Measurements from ENCODE around the gene TXNDC2. TPM values are rescaled to one million over a fixed set of nuclear protein-coding genes. Genes with fewer than 3 reads are reported as not detected.

The TXNDC2 gene
- total and polyA plus RNA-seq, 10 of the 15 experiments (the other 5 are each of a cell fraction or from before 2014, with no cell fraction given) = 0.04 to 0.07 (median 0.06) TPM; not detected in 7

DNA sequence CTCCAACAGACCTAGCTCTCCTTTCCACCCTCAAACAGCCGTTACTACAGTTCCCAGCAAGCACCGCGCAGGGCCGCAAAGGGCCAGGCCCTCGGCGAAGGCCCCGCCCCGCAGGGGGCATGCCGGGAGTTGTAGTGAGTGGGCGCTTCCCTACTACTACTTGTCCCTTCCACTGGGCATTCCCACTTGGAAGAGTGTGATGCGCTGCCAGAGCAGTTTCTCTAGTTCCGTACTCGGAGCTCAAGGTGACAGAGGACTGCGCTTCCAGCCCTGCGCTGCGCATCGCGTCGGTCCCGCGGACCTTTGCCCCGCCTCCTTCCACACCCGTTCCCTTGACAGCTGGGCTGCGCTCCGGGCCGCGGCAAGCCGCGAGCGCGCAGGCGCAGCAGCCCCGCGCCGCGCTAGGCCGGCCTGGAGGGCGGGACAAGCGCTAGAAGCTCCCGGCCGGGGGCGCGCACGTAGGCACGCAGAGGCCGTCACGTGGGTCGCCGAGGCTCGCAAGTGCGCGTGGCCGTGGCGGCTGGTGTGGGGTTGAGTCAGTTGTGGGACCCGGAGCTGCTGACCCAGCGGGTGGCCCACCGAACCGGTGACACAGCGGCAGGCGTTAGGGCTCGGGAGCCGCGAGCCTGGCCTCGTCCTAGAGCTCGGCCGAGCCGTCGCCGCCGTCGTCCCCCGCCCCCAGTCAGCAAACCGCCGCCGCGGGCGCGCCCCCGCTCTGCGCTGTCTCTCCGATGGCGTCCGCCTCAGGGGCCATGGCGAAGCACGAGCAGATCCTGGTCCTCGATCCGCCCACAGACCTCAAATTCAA, 28.0 kb downstream of the TXNDC2 start, which contains the start of gene VAPA (continued):
- TF ChIP-seq EGR1 (IDR thresholded peaks at IDR 0.05; ENCODE audit: borderline replicate concordance in 1 of 2, low read depth in 2 of 2, low read length in 2 of 2) = peak; percentile 71 to 79
- TF ChIP-seq RB1 (IDR thresholded peaks at IDR 0.05; ENCODE audit: borderline replicate concordance) = peak; percentile 63; the same call in 1 of the 2 replicates
- peak; percentile 76 for TF ChIP-seq CHD2 (IDR thresholded peaks at IDR 0.05; ENCODE audit: borderline replicate concordance, low read depth, low read length)
- peak; percentile 3 for TF ChIP-seq MEF2B (IDR thresholded peaks at IDR 0.05; ENCODE audit: partially characterized antibody, poor library complexity, severe bottlenecking)
- TF ChIP-seq CBX3 (IDR thresholded peaks at IDR 0.05; ENCODE audit: borderline replicate concordance, low read depth) = no peak
- TF ChIP-seq SREBF1 (IDR thresholded peaks at IDR 0.05; ENCODE audit: low read length) = peak; percentile 71
- TF ChIP-seq STAT1 (conservative IDR thresholded peaks at IDR 0.05) = peak; percentile 85; the same call in 1 of the 2 replicates
- TF ChIP-seq LARP7 (IDR thresholded peaks at IDR 0.05) = peak; percentile 90
- TF ChIP-seq ZZZ3 (IDR thresholded peaks at IDR 0.05; ENCODE audit: control insufficient read depth, insufficient read length, low read depth) = no peak
- TF ChIP-seq, protein P1, sequence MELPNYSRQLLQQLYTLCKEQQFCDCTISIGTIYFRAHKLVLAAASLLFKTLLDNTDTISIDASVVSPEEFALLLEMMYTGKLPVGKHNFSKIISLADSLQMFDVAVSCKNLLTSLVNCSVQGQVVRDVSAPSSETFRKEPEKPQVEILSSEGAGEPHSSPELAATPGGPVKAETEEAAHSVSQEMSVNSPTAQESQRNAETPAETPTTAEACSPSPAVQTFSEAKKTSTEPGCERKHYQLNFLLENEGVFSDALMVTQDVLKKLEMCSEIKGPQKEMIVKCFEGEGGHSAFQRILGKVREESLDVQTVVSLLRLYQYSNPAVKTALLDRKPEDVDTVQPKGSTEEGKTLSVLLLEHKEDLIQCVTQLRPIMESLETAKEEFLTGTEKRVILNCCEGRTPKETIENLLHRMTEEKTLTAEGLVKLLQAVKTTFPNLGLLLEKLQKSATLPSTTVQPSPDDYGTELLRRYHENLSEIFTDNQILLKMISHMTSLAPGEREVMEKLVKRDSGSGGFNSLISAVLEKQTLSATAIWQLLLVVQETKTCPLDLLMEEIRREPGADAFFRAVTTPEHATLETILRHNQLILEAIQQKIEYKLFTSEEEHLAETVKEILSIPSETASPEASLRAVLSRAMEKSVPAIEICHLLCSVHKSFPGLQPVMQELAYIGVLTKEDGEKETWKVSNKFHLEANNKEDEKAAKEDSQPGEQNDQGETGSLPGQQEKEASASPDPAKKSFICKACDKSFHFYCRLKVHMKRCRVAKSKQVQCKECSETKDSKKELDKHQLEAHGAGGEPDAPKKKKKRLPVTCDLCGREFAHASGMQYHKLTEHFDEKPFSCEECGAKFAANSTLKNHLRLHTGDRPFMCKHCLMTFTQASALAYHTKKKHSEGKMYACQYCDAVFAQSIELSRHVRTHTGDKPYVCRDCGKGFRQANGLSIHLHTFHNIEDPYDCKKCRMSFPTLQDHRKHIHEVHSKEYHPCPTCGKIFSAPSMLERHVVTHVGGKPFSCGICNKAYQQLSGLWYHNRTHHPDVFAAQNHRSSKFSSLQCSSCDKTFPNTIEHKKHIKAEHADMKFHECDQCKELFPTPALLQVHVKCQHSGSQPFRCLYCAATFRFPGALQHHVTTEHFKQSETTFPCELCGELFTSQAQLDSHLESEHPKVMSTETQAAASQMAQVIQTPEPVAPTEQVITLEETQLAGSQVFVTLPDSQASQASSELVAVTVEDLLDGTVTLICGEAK (IDR thresholded peaks at IDR 0.05; ENCODE audit: borderline replicate concordance) = peak; percentile 20; the same call in 1 of the 2 replicates
- TF ChIP-seq JUNB (IDR thresholded peaks at IDR 0.05) = no peak
- TF ChIP-seq RBBP5 (conservative IDR thresholded peaks at IDR 0.05) = no peak
- TF ChIP-seq HDAC6 (IDR thresholded peaks at IDR 0.05; ENCODE audit: unreplicated experiment) = no peak
- TF ChIP-seq TAF1 (IDR thresholded peaks at IDR 0.05; ENCODE audit: borderline replicate concordance, low read depth, low read length) = peak; percentile 83
- TF ChIP-seq RAD51 (IDR thresholded peaks at IDR 0.05) = peak; percentile 70
